ENCODE measurements around the gene KIAA0040. TPM values are rescaled to one million over a fixed set of nuclear protein-coding genes. Genes with fewer than 3 reads are reported as not detected.
A peak's percentile ranks its signal among the peaks of the same experiment; 100 is the strongest.

Gene KIAA0040
- total RNA-seq, 1 experiment from 2014 or later = 32.4 TPM

- DNase-seq (ENCODE audit: low read depth, low spot score) (no peak), ATAC-seq (no peak)
- Histone ChIP-seq H2AFZ (ENCODE audit: low read depth, low read length, poor library complexity, severe bottlenecking) (no peak overlapping the region), H3K4me2 (ENCODE audit: low read length) (no peak overlapping the region), H3K4me3 (replicated peaks in 1 of 2; ENCODE audit: low read depth in 1 of 2, low read length in 2 of 2) (no peak overlapping the region), H3K27ac (ENCODE audit: low read depth, low read length) (no peak overlapping the region), H3K9me3 (ENCODE audit: control insufficient read depth in 1 of 2, insufficient read depth in 1 of 2, low read depth in 1 of 2, low read length in 2 of 2) (no peaks in the 10 kb centered on the region), H3K27me3 (ENCODE audit: insufficient read depth, low read length) (peaks cover 7% of the 10 kb centered on the region), H4K20me1 (ENCODE audit: insufficient read depth) (no peaks in the 10 kb centered on the region), H3K4me1 (ENCODE audit: control insufficient read depth in 1 of 2, insufficient read depth in 2 of 2, low read length in 2 of 2) (peaks cover 0 to 8% of the 10 kb centered on the region in 2 experiments; a peak in 1 of 4 replicates), H3K9me2 (ENCODE audit: insufficient read depth) (no peaks in the 10 kb centered on the region), H3K79me2 (ENCODE audit: insufficient read depth, low read length) (no peaks in the 10 kb centered on the region), H3K36me3 (ENCODE audit: control insufficient read depth in 1 of 2, insufficient read depth in 2 of 2, low read length in 2 of 2) (no peaks in the 10 kb centered on the region), H3K9ac (ENCODE audit: low read length) (no peak overlapping the region)
- intact Hi-C loops (cut with micrococcal nuclease) = no loop called here
- no peak for TF ChIP-seq POLR2AphosphoS5 (IDR thresholded peaks at IDR 0.05; ENCODE audit: low read depth, low read length)
- no peak for TF ChIP-seq SP1 (IDR thresholded peaks at IDR 0.05; ENCODE audit: low read depth)
- no peak for TF ChIP-seq SRF (IDR thresholded peaks at IDR 0.05; ENCODE audit: low read depth)
- no peak for TF ChIP-seq RAD21 (IDR thresholded peaks at IDR 0.05; ENCODE audit: low read depth)
- TF ChIP-seq, protein P1, sequence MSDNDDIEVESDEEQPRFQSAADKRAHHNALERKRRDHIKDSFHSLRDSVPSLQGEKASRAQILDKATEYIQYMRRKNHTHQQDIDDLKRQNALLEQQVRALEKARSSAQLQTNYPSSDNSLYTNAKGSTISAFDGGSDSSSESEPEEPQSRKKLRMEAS (IDR thresholded peaks at IDR 0.05) = no peak
- TF ChIP-seq SIN3A (IDR thresholded peaks at IDR 0.05; ENCODE audit: low read depth) = no peak
- no peak for TF ChIP-seq TCF7L2 (IDR thresholded peaks at IDR 0.05; ENCODE audit: borderline replicate concordance, extremely low read depth, insufficient read depth, insufficient read length)
- no peak for TF ChIP-seq EZH2phosphoT487 (IDR thresholded peaks at IDR 0.05; ENCODE audit: borderline replicate concordance)
- no peak for TF ChIP-seq CEBPB (IDR thresholded peaks at IDR 0.05; ENCODE audit: low read depth)
- CTCF ChIA-PET = interaction anchor here (1.0 to 1.2 kb wide), 3 partner anchors 9 to 21 kb away, joined by 3 to 4 read pairs (median 3); no protein-coding TSS in a partner anchor
- POLR2A ChIA-PET = no interaction called here
- BruUV-seq (replicated peaks) = no TSS peak
- RAD21 ChIA-PET (ENCODE audit: low non-redundant PET in 1 of 2, low total read pairs in 2 of 2, uncharacterized antibody in 2 of 2, unreplicated experiment in 2 of 2) = no interaction called here
These were observed 58.7 kb downstream of the KIAA0040 start for GRCh38 chr1:175133673-175134435.

DNA sequence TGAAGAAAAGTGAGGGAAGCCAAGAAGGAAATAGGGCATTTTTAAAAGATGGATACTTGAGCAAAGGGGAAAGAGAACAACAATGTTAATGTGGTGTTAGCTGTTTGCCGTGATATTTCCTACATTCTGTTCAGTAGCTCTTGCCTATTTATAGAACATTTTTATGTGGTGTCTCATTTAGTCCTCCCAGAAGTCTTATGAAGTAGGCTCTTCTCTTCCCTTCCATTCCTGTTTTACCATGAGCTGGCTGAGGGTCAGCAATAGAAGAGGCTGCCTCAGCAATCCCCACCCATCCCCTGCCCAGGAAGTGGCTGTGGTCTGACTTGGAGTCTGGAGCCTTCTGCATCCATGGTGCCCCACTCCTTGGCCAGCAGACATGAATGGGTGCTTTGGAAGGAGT, 60.1 kb downstream of the KIAA0040 start:
- Histone ChIP-seq H3K36me3 (ENCODE audit: control insufficient read depth in 1 of 2, insufficient read depth in 2 of 2, low read length in 2 of 2) (no peaks in the 10 kb centered on the region), H3K9ac (ENCODE audit: low read length) (no peak overlapping the region), H3K4me1 (ENCODE audit: control insufficient read depth in 1 of 2, insufficient read depth in 2 of 2, low read length in 2 of 2) (peaks cover 0 to 8% of the 10 kb centered on the region in 2 experiments; a peak in 1 of 4 replicates), H3K79me2 (ENCODE audit: insufficient read depth, low read length) (no peaks in the 10 kb centered on the region), H3K4me2 (ENCODE audit: low read length) (peak overlapping the region; percentile 15; the same call in 1 of the 2 replicates), H2AFZ (ENCODE audit: low read depth, low read length, poor library complexity, severe bottlenecking) (no peak overlapping the region), H3K27me3 (ENCODE audit: insufficient read depth, low read length) (peaks cover 7% of the 10 kb centered on the region), H3K4me3 (replicated peaks in 1 of 2; ENCODE audit: low read depth in 1 of 2, low read length in 2 of 2) (no peak overlapping the region), H3K9me2 (ENCODE audit: insufficient read depth) (no peaks in the 10 kb centered on the region), H3K27ac (ENCODE audit: low read depth, low read length) (no peak overlapping the region), H3K9me3 (ENCODE audit: control insufficient read depth in 1 of 2, insufficient read depth in 1 of 2, low read depth in 1 of 2, low read length in 2 of 2) (no peaks in the 10 kb centered on the region), H4K20me1 (ENCODE audit: insufficient read depth) (no peaks in the 10 kb centered on the region)
- POLR2A ChIA-PET = no interaction called here
- RAD21 ChIA-PET (ENCODE audit: low non-redundant PET in 1 of 2, low total read pairs in 2 of 2, uncharacterized antibody in 2 of 2, unreplicated experiment in 2 of 2) = no interaction called here
- CTCF ChIA-PET = no interaction called here
- ATAC-seq (no peak), DNase-seq (ENCODE audit: low read depth, low spot score) (no peak)
- TF ChIP-seq, protein P2, sequence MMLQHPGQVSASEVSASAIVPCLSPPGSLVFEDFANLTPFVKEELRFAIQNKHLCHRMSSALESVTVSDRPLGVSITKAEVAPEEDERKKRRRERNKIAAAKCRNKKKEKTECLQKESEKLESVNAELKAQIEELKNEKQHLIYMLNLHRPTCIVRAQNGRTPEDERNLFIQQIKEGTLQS (IDR thresholded peaks at IDR 0.05) = no peak
- BruUV-seq (replicated peaks) = no TSS peak
- intact Hi-C loops (cut with micrococcal nuclease) = no loop called here

Data from HCT116 (cell line).